HG03565 (cell line): ENCODE data around the gene TRIM29.

Experiments used
- ATAC-seq: cut with Tn5 transposase; IDR thresholded peaks from one replicate; pipeline ENCODE4 v1.9.1; 2021; ENCODE audit warnings: mild to moderate bottlenecking, moderate library complexity; ENCODE audit not compliant: unreplicated experiment

The TRIM29 gene

GRCh38 chr11:120125509-120125908 lies 12.4 kb downstream of the TRIM29 start:
- ATAC-seq = no peak

GRCh38 chr11:120125024-120125423 lies 12.9 kb downstream of the TRIM29 start:
- ATAC-seq = no peak

- ATAC-seq = no peak
Measured at GRCh38 chr11:120124355-120124754, 13.6 kb downstream of the TRIM29 start.

GRCh38 chr11:120123946-120124345 lies 14.0 kb downstream of the TRIM29 start:
- ATAC-seq = no peak

GRCh38 chr11:120122924-120123683 lies 14.8 kb downstream of the TRIM29 start:
- ATAC-seq = no peak

- no peak for ATAC-seq
Measured at GRCh38 chr11:120121914-120122473, 15.9 kb downstream of the TRIM29 start.

- no peak for ATAC-seq
Measured at GRCh38 chr11:120121336-120121735, 16.6 kb downstream of the TRIM29 start.

GRCh38 chr11:120120805-120121335 lies 17.0 kb downstream of the TRIM29 start:
- no peak for ATAC-seq

- no peak for ATAC-seq
Measured at GRCh38 chr11:120119121-120119520, 18.8 kb downstream of the TRIM29 start.

- ATAC-seq = no peak
Measured at GRCh38 chr11:120117991-120118390, 19.9 kb downstream of the TRIM29 start.

GRCh38 chr11:120116966-120117365 lies 20.9 kb downstream of the TRIM29 start:
- no peak for ATAC-seq

GRCh38 chr11:120115272-120116000 lies 22.5 kb downstream of the TRIM29 start:
- no peak for ATAC-seq

- ATAC-seq = no peak
Measured at GRCh38 chr11:120112174-120112796, 25.6 kb downstream of the TRIM29 start.

GRCh38 chr11:120109531-120109930 lies 28.4 kb downstream of the TRIM29 start:
- ATAC-seq = no peak

GRCh38 chr11:120108785-120109168 lies 29.1 kb downstream of the TRIM29 start:
- no peak for ATAC-seq

GRCh38 chr11:120108154-120108784 lies 29.6 kb downstream of the TRIM29 start:
- peak; percentile 49 for ATAC-seq

GRCh38 chr11:120107692-120108091 lies 30.2 kb downstream of the TRIM29 start:
- ATAC-seq = no peak

- ATAC-seq = no peak
Measured at GRCh38 chr11:120106354-120107150, 31.4 kb downstream of the TRIM29 start.

- ATAC-seq = no peak
Measured at GRCh38 chr11:120105576-120105975, 32.3 kb downstream of the TRIM29 start.

GRCh38 chr11:120104041-120104565 lies 33.8 kb downstream of the TRIM29 start:
- no peak for ATAC-seq
